ENCODE data around the gene ORC5. TPM values are rescaled to one million over a fixed set of nuclear protein-coding genes. Genes with fewer than 3 reads are reported as not detected.

The ORC5 gene
- total RNA-seq, 1 donor from 2014 or later = 19.9 TPM

DNA sequence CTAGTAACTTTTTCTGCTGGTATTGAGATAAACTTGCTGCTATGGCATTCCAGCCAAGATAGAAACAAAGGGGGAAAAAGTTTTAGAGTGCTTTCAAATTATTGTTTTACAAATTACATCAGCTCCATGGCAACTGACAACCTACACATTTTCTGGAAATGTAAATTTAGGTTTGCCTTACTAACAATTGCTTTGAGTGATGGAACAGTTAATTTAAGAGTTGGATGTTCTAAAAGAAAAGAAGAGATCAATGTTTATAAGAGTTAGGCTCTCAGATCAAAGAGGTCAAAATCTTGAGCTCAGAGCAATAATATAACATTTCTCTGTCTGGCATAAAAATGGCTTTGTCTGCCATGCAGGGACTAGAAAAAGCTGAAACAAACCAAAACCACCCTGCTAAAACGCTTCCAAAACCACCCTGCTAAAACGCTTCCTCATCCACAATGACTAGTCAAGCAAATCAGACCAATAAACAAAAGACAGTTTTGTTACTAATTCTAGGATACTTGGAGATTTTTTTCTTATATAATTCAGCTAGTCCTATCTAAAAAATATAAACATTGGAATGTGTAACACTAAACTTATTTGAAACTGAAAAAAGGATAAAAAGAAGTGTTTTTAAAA is 32.3 kb downstream of the ORC5 start:
- intact Hi-C loops (cut with DNase I) = no loop called here
- Histone ChIP-seq H3K27me3 (no peaks in the 10 kb centered on the region), H3K4me1 (no peaks in the 10 kb centered on the region), H3K36me3 (peaks cover 0 to 20% of the 10 kb centered on the region in 2 donors), H3K9me3 (no peaks in the 10 kb centered on the region), H3K27ac (no peak overlapping the region), H3K4me3 (no peak overlapping the region)
- DNase-seq (ENCODE audit: extremely low spot score in 2 of 2) = no peak
- no peak for TF ChIP-seq POLR2A (IDR thresholded peaks at IDR 0.05)
- TF ChIP-seq, protein P1, sequence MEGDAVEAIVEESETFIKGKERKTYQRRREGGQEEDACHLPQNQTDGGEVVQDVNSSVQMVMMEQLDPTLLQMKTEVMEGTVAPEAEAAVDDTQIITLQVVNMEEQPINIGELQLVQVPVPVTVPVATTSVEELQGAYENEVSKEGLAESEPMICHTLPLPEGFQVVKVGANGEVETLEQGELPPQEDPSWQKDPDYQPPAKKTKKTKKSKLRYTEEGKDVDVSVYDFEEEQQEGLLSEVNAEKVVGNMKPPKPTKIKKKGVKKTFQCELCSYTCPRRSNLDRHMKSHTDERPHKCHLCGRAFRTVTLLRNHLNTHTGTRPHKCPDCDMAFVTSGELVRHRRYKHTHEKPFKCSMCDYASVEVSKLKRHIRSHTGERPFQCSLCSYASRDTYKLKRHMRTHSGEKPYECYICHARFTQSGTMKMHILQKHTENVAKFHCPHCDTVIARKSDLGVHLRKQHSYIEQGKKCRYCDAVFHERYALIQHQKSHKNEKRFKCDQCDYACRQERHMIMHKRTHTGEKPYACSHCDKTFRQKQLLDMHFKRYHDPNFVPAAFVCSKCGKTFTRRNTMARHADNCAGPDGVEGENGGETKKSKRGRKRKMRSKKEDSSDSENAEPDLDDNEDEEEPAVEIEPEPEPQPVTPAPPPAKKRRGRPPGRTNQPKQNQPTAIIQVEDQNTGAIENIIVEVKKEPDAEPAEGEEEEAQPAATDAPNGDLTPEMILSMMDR (IDR thresholded peaks at IDR 0.05) = no peak
- TF ChIP-seq POLR2AphosphoS5 (IDR thresholded peaks at IDR 0.05; ENCODE audit: insufficient read depth in 1 of 2, low read depth in 1 of 2) = no peak

DNA sequence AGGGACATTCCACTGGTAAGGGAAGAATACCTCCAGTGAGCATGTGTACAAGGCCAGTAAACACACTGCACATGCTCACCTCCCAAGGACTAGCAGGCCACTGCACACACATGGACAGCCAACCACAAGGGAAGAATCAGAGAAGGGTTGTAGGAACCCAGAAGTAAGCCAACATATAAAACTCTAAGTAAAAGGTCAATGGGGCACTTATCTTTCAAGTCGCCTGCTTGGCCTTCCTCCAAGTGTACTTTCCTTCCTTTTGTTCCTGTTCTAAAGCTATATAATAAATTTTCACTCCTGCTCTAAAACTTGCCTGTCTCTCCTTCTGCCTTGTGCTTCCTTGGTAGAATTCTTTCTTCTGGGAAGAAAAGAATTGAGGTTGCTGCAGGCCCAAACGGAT is 33.0 kb downstream of the ORC5 start:
- intact Hi-C loops (cut with DNase I) = no loop called here
- H3K27ac ChIP-seq = no peak overlapping the region
- H3K27me3 ChIP-seq = no peaks in the 10 kb centered on the region
- no peaks in the 10 kb centered on the region for H3K9me3 ChIP-seq
- no peak overlapping the region for H3K4me3 ChIP-seq
- peaks cover 0 to 18% of the 10 kb centered on the region in 2 donors for H3K36me3 ChIP-seq
- no peak for DNase-seq (ENCODE audit: extremely low spot score in 2 of 2)
- TF ChIP-seq POLR2A (IDR thresholded peaks at IDR 0.05) = no peak
- no peak for TF ChIP-seq POLR2AphosphoS5 (IDR thresholded peaks at IDR 0.05; ENCODE audit: insufficient read depth in 1 of 2, low read depth in 1 of 2)
- TF ChIP-seq, protein P1 (IDR thresholded peaks at IDR 0.05) = no peak
- H3K4me1 ChIP-seq = no peaks in the 10 kb centered on the region

DNA sequence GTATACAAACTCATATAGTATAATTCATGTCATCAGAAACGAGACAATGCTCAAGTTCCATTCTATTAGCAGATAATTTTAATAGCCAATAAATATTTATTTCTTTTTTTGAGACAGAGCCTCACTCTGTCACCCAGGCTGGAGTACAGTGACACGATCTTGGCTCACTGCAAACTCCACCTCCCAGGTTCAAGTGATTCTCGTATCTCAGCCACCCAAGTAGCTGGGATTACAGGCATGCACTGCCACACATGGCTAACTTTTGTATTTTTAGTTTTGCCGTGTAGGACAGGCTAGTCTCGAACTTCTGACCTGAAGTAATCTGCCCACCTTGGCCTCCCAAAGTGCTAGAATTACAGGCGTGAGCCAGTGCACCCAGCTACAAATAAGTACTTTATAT is 45.7 kb downstream of the ORC5 start:
- H3K4me3 ChIP-seq = no peak overlapping the region
- H3K36me3 ChIP-seq = peaks cover 0 to 13% of the 10 kb centered on the region in 2 donors
- no peaks in the 10 kb centered on the region for H3K4me1 ChIP-seq
- DNase-seq (ENCODE audit: extremely low spot score in 2 of 2) = no peak
- H3K27me3 ChIP-seq = no peaks in the 10 kb centered on the region
- H3K27ac ChIP-seq = no peak overlapping the region
- TF ChIP-seq, protein P1 (IDR thresholded peaks at IDR 0.05) = no peak
- TF ChIP-seq POLR2A (IDR thresholded peaks at IDR 0.05) (no peak), POLR2AphosphoS5 (IDR thresholded peaks at IDR 0.05; ENCODE audit: insufficient read depth in 1 of 2, low read depth in 1 of 2) (no peak)
- intact Hi-C loops (cut with DNase I) = no loop called here
- no peaks in the 10 kb centered on the region for H3K9me3 ChIP-seq

DNA sequence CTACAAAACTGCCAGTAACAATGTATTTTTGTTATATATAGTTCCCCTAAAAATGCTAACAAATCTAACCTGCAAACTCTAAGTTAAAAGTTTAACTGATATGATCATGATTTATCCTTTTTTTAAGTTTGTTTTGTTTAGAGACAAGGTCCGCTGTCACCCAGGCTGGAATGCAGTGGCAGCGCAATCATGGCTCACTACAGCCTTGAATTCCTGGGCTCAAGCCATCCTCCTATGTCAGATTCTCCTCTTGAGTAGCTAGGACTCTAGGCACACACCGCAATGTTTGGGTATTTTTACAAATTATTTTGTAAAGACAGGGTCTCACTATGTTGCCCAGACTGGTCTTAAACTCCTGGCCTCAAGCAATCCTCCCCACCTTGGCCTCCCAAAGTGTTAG is 46.6 kb downstream of the ORC5 start:
- Histone ChIP-seq H3K27me3 (no peaks in the 10 kb centered on the region), H3K9me3 (no peaks in the 10 kb centered on the region), H3K27ac (no peak overlapping the region), H3K4me1 (no peaks in the 10 kb centered on the region), H3K36me3 (peaks cover 0 to 13% of the 10 kb centered on the region in 2 donors), H3K4me3 (no peak overlapping the region)
- TF ChIP-seq POLR2AphosphoS5 (IDR thresholded peaks at IDR 0.05; ENCODE audit: insufficient read depth in 1 of 2, low read depth in 1 of 2) (no peak), POLR2A (IDR thresholded peaks at IDR 0.05) (no peak)
- TF ChIP-seq, protein P1 (IDR thresholded peaks at IDR 0.05) = no peak
- DNase-seq (ENCODE audit: extremely low spot score in 2 of 2) = no peak
- intact Hi-C loops (cut with DNase I) = no loop called here

DNA sequence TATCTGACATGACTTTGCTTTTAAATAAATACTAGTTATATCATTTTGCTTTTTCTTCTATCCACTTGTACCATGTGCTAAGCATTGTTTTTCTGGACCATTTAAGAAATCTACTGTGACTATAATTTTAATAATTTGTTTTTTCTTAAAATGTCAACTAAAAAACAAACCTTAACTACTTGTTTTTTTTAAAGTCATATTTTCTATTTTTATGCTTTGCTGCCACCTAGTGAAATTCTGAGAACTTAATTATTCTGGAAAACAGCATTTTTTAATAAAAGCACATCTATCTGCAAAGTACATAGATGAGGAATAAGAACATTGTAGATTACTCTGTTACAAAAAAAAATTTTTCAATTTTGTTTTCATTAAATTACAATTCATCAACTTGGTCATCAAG is 47.4 kb downstream of the ORC5 start:
- no peak overlapping the region for H3K27ac ChIP-seq
- no peaks in the 10 kb centered on the region for H3K9me3 ChIP-seq
- TF ChIP-seq, protein P1 (IDR thresholded peaks at IDR 0.05) = peak in 1 of 3 experiments; percentile 16
- TF ChIP-seq POLR2A (IDR thresholded peaks at IDR 0.05) (no peak), POLR2AphosphoS5 (IDR thresholded peaks at IDR 0.05; ENCODE audit: insufficient read depth in 1 of 2, low read depth in 1 of 2) (no peak)
- DNase-seq (ENCODE audit: extremely low spot score in 2 of 2) = no peak
- no peaks in the 10 kb centered on the region for H3K27me3 ChIP-seq
- H3K36me3 ChIP-seq = peaks cover 0 to 13% of the 10 kb centered on the region in 2 donors
- intact Hi-C loops (cut with DNase I) = no loop called here
- no peak overlapping the region for H3K4me3 ChIP-seq
- H3K4me1 ChIP-seq = no peaks in the 10 kb centered on the region

All from vagina (tissue), 2 donors.